GM12878 (cell line): ENCODE measurements around the gene XIRP1. TPM values are rescaled to one million over a fixed set of nuclear protein-coding genes. Genes with fewer than 3 reads are reported as not detected.

Experiments
- CEBPZ ChIP-seq: fragments of 150-350 bp; IDR thresholded peaks from 2 replicates; pipeline ENCODE4 v1.6.1; 2016; ENCODE audit warnings: low read depth, low read length
- DPF2 ChIP-seq: fragments of 450-650 bp; IDR thresholded peaks from 2 replicates; pipeline ENCODE4 v1.6.1; 2017; ENCODE audit warnings: mild to moderate bottlenecking
- IRF5 ChIP-seq: fragments of 450-650 bp; IDR thresholded peaks from 2 replicates; pipeline ENCODE4 v1.6.1; 2017; ENCODE audit warnings: borderline replicate concordance
- MEF2A ChIP-seq: IDR thresholded peaks from 2 replicates; pipeline ENCODE4 v1.6.1; 2011; ENCODE audit warnings: low read depth, mild to moderate bottlenecking, low read length, moderate library complexity; ENCODE audit not compliant: insufficient read depth
- MYB ChIP-seq: fragments of 150-350 bp; IDR thresholded peaks from 2 replicates; pipeline ENCODE4 v1.6.1; 2014; ENCODE audit warnings: mild to moderate bottlenecking, low read depth, low read length, borderline replicate concordance
- POLR2A ChIP-seq: IDR thresholded peaks from 2 replicates; pipeline ENCODE4 v1.6.1; 2011; ENCODE audit warnings: low read depth, mild to moderate bottlenecking, low read length
- SMAD5 ChIP-seq: IDR thresholded peaks from 2 replicates; pipeline ENCODE4 v1.6.1; 2016; ENCODE audit warnings: antibody characterized with exemption, low read depth
- YBX1 ChIP-seq: fragments of 450-650 bp; IDR thresholded peaks from 2 replicates; pipeline ENCODE4 v1.6.1; 2016; ENCODE audit warnings: antibody characterized with exemption
- ZBED1 ChIP-seq: IDR thresholded peaks from 2 replicates; pipeline ENCODE4 v1.6.1; 2016; ENCODE audit warnings: borderline replicate concordance
- ZNF207 ChIP-seq: fragments of 450-650 bp; IDR thresholded peaks from 2 replicates; pipeline ENCODE4 v1.6.1; 2014; ENCODE audit warnings: antibody characterized with exemption, mild to moderate bottlenecking, borderline replicate concordance
- ZZZ3 ChIP-seq: IDR thresholded peaks from 2 replicates; pipeline ENCODE4 v1.6.1; 2011; ENCODE audit warnings: low read depth; ENCODE audit not compliant: control insufficient read depth, insufficient read length
- polyA plus RNA-seq, 11 experiments: library from polyadenylated mRNA; depleted of rRNA in 4 of 11; unstranded in 6 of 11; stranded (reverse) in 5 of 11; fragments of >200 nt; fragmentation: Nextera tagmentation in 4 of 11; fragmentation: Illumina TruSeq in 1 of 11; extraction: Ambion mirVana in 4 of 11; extraction: Trizol in 1 of 11; gene quantifications; 1 replicate in 1 of 11; 2 replicates in 10 of 11; pipeline versions ENCODE4 v1.2.1 to v1.2.3, GENCODE V29; 2011 to 2016; ENCODE audit warnings: inconsistent platforms in 2 of 11, missing spikeins in 2 of 11, low read depth in 1 of 11
- total RNA-seq, 4 experiments: library from RNA; depleted of rRNA in 3 of 4; stranded (reverse); fragments of >200 nt in 3 of 4; fragmentation: Illumina TruSeq in 1 of 4; extraction: Trizol in 1 of 4; gene quantifications; 2 replicates each; pipeline versions ENCODE4 v1.2.1 to v1.2.3, GENCODE V29; 2013 to 2021
- TF ChIP-seq, protein P1 (sequence below): IDR thresholded peaks from 2 replicates; pipeline ENCODE4 v1.6.1; 2011; ENCODE audit warnings: borderline replicate concordance, low read depth, mild to moderate bottlenecking, moderate library complexity, low read length; ENCODE audit not compliant: insufficient read depth, poor library complexity, severe bottlenecking
- TF ChIP-seq, protein P2 (sequence below): IDR thresholded peaks from 2 replicates; pipeline ENCODE4 v1.6.1; 2012; ENCODE audit warnings: low read depth, low read length, improper control_type of control experiment

XIRP1 gene
- total and polyA plus RNA-seq, 10 of the 15 experiments (the other 5 are each of a cell fraction or from before 2014, with no cell fraction given): 0.03 to 0.38 (median 0.08) TPM; not detected in 1

GRCh38 chr3:39232859-39233258 is 40.5 kb upstream of the XIRP1 start (continued):
- TF ChIP-seq, protein P1, sequence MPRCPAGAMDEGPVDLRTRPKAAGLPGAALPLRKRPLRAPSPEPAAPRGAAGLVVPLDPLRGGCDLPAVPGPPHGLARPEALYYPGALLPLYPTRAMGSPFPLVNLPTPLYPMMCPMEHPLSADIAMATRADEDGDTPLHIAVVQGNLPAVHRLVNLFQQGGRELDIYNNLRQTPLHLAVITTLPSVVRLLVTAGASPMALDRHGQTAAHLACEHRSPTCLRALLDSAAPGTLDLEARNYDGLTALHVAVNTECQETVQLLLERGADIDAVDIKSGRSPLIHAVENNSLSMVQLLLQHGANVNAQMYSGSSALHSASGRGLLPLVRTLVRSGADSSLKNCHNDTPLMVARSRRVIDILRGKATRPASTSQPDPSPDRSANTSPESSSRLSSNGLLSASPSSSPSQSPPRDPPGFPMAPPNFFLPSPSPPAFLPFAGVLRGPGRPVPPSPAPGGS: no peak
- TF ChIP-seq ZNF207 (no peak), MYB (no peak), ZBED1 (no peak), DPF2 (no peak), MEF2A (no peak), SMAD5 (no peak), POLR2A (no peak), IRF5 (no peak), CEBPZ (no peak), YBX1 (no peak), ZZZ3 (no peak)
- TF ChIP-seq, protein P2, sequence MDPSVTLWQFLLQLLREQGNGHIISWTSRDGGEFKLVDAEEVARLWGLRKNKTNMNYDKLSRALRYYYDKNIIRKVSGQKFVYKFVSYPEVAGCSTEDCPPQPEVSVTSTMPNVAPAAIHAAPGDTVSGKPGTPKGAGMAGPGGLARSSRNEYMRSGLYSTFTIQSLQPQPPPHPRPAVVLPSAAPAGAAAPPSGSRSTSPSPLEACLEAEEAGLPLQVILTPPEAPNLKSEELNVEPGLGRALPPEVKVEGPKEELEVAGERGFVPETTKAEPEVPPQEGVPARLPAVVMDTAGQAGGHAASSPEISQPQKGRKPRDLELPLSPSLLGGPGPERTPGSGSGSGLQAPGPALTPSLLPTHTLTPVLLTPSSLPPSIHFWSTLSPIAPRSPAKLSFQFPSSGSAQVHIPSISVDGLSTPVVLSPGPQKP: no peak
